Measurements from ENCODE around the gene FAM24A. TPM values are rescaled to one million over a fixed set of nuclear protein-coding genes. Genes with fewer than 3 reads are reported as not detected.

Gene FAM24A
- total and polyA plus RNA-seq, 10 donors: not detected

GRCh38 chr10:122953902-122954730, 43.7 kb downstream of the FAM24A start, which contains the start of gene C10orf88:
Gene C10orf88 (minus strand): TSS chr10:122954227. CDS start chr10:122954178, 49 bp downstream.
- intact Hi-C loops (cut with DNase I; ENCODE audit: low total_unique reads): loop anchor here (10.0 kb wide), 1 partner anchor 201 kb away; the partner anchor contains the start of gene BUB3
- WGBS, 5 donors: 5 to 27% (median 7%) methylated on average over 10 to 77 of the region's 77 CpGs

GRCh38 chr10:122954731-122955050, 44.3 kb downstream of the FAM24A start:
- WGBS, 5 donors: 59 to 72% (median 62%) methylated on average over 13 of the region's 13 CpGs
- DNase-seq: peak; percentile 85
- H3K4me3 ChIP-seq: peak overlapping the region in 6 of 8 donors; percentile 68 to 93 (median 75)
- H3K36me3 ChIP-seq: peaks cover 0 to 7% (median 0%) of the 10 kb centered on the region in 6 donors
- no peaks in the 10 kb centered on the region for H3K27me3 ChIP-seq (replicated peaks in 1 of 7)
- peaks cover 11 to 38% (median 28%) of the 10 kb centered on the region in 6 donors for H3K4me1 ChIP-seq
- peak overlapping the region in 4 of 8 donors; percentile 84 to 91 (median 86) for H3K27ac ChIP-seq
- intact Hi-C loops (cut with DNase I; ENCODE audit: low total_unique reads): loop anchor here (10.0 kb wide), 1 partner anchor 200 kb away; the partner anchor contains the start of gene BUB3
- peaks cover 0 to 7% (median 2%) of the 10 kb centered on the region in 8 donors for H3K9me3 ChIP-seq
- TF ChIP-seq POLR2AphosphoS5 (IDR thresholded peaks at IDR 0.05) (no peak), POLR2A (IDR thresholded peaks at IDR 0.05) (no peak)
- TF ChIP-seq, protein P1, sequence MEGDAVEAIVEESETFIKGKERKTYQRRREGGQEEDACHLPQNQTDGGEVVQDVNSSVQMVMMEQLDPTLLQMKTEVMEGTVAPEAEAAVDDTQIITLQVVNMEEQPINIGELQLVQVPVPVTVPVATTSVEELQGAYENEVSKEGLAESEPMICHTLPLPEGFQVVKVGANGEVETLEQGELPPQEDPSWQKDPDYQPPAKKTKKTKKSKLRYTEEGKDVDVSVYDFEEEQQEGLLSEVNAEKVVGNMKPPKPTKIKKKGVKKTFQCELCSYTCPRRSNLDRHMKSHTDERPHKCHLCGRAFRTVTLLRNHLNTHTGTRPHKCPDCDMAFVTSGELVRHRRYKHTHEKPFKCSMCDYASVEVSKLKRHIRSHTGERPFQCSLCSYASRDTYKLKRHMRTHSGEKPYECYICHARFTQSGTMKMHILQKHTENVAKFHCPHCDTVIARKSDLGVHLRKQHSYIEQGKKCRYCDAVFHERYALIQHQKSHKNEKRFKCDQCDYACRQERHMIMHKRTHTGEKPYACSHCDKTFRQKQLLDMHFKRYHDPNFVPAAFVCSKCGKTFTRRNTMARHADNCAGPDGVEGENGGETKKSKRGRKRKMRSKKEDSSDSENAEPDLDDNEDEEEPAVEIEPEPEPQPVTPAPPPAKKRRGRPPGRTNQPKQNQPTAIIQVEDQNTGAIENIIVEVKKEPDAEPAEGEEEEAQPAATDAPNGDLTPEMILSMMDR (IDR thresholded peaks at IDR 0.05 in 8 of 11, conservative IDR thresholded peaks at IDR 0.05 in 3 of 11): no peak

More at GRCh38 chr10:122953902-122954730, 43.7 kb downstream of the FAM24A start, which contains the start of gene C10orf88:
- Histone ChIP-seq H3K27ac (peak within 1 kb of the TSS; percentile 48 to 91 (median 82)), H3K4me3 (peak within 1 kb of the TSS; percentile 68 to 93 (median 72)), H3K4me1 (peaks cover 11 to 38% (median 28%) of the 10 kb centered on the region in 6 donors), H3K27me3 (replicated peaks in 1 of 7) (no peaks in the 10 kb centered on the region), H3K36me3 (peaks cover 0 to 13% (median 2%) of the 10 kb centered on the region in 6 donors), H3K9me3 (peaks cover 0 to 7% (median 2%) of the 10 kb centered on the region in 8 donors)
- DNase-seq: peak; percentile 98
- TF ChIP-seq POLR2AphosphoS5 (IDR thresholded peaks at IDR 0.05) (peak; percentile 87 to 88 (median 88)), POLR2A (IDR thresholded peaks at IDR 0.05) (no peak)
- TF ChIP-seq, protein P1 (IDR thresholded peaks at IDR 0.05 in 8 of 11, conservative IDR thresholded peaks at IDR 0.05 in 3 of 11): peak in 2 of 11 experiments; percentile 16 to 28

- Histone ChIP-seq H3K27ac (no peak overlapping the region), H3K4me3 (no peak overlapping the region), H3K4me1 (peaks cover 11 to 35% (median 24%) of the 10 kb centered on the region in 6 donors), H3K27me3 (replicated peaks in 1 of 7) (no peaks in the 10 kb centered on the region), H3K9me3 (peaks cover 0 to 7% (median 2%) of the 10 kb centered on the region in 8 donors), H3K36me3 (no peaks in the 10 kb centered on the region)
- TF ChIP-seq, protein P1 (IDR thresholded peaks at IDR 0.05 in 8 of 11, conservative IDR thresholded peaks at IDR 0.05 in 3 of 11): no peak
- no peak for TF ChIP-seq POLR2AphosphoS5 (IDR thresholded peaks at IDR 0.05)
- TF ChIP-seq POLR2A (IDR thresholded peaks at IDR 0.05): no peak
- 88 to 98% (median 95%) methylated on average over 1 of the region's 1 CpG for WGBS, 5 donors
- DNase-seq: no peak
- intact Hi-C loops (cut with DNase I; ENCODE audit: low total_unique reads): loop anchor here (10.0 kb wide), 1 partner anchor 199 kb away; the partner anchor contains the start of gene BUB3
These were observed 45.5 kb downstream of the FAM24A start for GRCh38 chr10:122955892-122956291.

GRCh38 chr10:122957474-122957873, 47.1 kb downstream of the FAM24A start:
- peaks cover 0 to 7% (median 2%) of the 10 kb centered on the region in 8 donors for H3K9me3 ChIP-seq
- TF ChIP-seq POLR2AphosphoS5 (IDR thresholded peaks at IDR 0.05): no peak
- no peak for TF ChIP-seq POLR2A (IDR thresholded peaks at IDR 0.05)
- TF ChIP-seq, protein P1 (IDR thresholded peaks at IDR 0.05 in 8 of 11, conservative IDR thresholded peaks at IDR 0.05 in 3 of 11): no peak

More at GRCh38 chr10:122957474-122957873, 47.1 kb downstream of the FAM24A start:
- WGBS, 5 donors: 83 to 88% (median 85%) methylated on average over 5 of the region's 5 CpGs
- Histone ChIP-seq H3K4me3 (no peak overlapping the region), H3K36me3 (no peaks in the 10 kb centered on the region), H3K4me1 (peaks cover 8 to 20% (median 15%) of the 10 kb centered on the region in 6 donors), H3K27me3 (replicated peaks in 1 of 7) (no peaks in the 10 kb centered on the region), H3K27ac (no peak overlapping the region)
- intact Hi-C loops (cut with DNase I; ENCODE audit: low total_unique reads): loop anchor here (10.0 kb wide), 1 partner anchor 197 kb away; the partner anchor contains the start of gene BUB3
- no peak for DNase-seq

All from spleen (tissue), 11 donors.